Ectodermal cell (in vitro differentiated cells): ENCODE data around the gene TNIK.

ENCODE experiments used
- H3K27ac ChIP-seq: 2 replicates; pipeline ENCODE4 v1.7.0; 2013; ENCODE audit warnings: mild to moderate bottlenecking, low read depth, low read length; ENCODE audit not compliant: insufficient read depth, poor library complexity, severe bottlenecking
- H3K27me3 ChIP-seq: 2 replicates; pipeline ENCODE4 v1.7.0; 2013; ENCODE audit warnings: mild to moderate bottlenecking, low read length; ENCODE audit not compliant: insufficient read depth, control insufficient read depth, poor library complexity, severe bottlenecking
- H3K36me3 ChIP-seq: one replicate; pipeline ENCODE4 v1.7.0; 2013; ENCODE audit warnings: low read length; ENCODE audit not compliant: control insufficient read depth, insufficient read depth
- H3K4me1 ChIP-seq: one replicate; pipeline ENCODE4 v1.7.0; 2013; ENCODE audit warnings: low read length; ENCODE audit not compliant: control insufficient read depth, insufficient read depth
- H3K4me3 ChIP-seq: 2 replicates; pipeline ENCODE4 v1.7.0; 2013; ENCODE audit warnings: low read depth, low read length, control low read depth; ENCODE audit not compliant: insufficient read depth
- H3K9me3 ChIP-seq: 2 replicates; pipeline ENCODE4 v1.7.0; 2013; ENCODE audit warnings: mild to moderate bottlenecking, low read length, moderate library complexity; ENCODE audit not compliant: control insufficient read depth
- WGBS, 2 experiments: methylation state at CpG; one replicate each; pipeline ENCODE4 v1.1.7; 2013; ENCODE audit warnings: missing lambda C conversion rate in 2 of 2; 5-methylcytosine and 5-hydroxymethylcytosine counted together

Gene TNIK

DNA sequence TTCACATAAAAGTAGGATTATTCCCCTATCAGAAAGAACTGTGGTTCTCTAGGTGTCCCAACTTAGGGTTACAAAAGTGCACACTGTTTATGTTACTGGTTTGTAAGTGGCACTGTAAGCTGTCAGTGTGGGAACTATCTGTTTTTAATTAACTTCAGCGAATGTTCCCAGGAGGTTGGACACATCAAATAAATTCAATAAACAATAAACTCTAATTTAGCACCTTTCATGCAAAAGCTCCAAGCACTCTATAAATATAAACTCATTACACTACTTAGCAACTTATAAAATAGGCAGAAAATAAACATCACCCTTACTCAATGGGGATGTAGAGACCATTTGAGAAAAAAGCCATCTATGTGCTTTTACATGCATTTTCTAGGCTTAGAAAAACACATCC is 265.2 kb downstream of the TNIK start:
- Histone ChIP-seq H3K9me3 (no peaks in the 10 kb centered on the region), H3K27ac (no peak overlapping the region)
- WGBS, 2 experiments: 93 to 100% methylated on average over 1 of the region's 1 CpG

GRCh38 chr3:171193693-171194092 is 266.5 kb downstream of the TNIK start:
- WGBS, 2 experiments: 100% methylated on average over 1 of the region's 1 CpG; no CpG with 5 or more reads in 1 of the 2 experiments
- Histone ChIP-seq H3K4me3 (no peak overlapping the region), H3K9me3 (no peaks in the 10 kb centered on the region), H3K27me3 (no peaks in the 10 kb centered on the region), H3K4me1 (peaks cover 1% of the 10 kb centered on the region), H3K27ac (no peak overlapping the region), H3K36me3 (no peaks in the 10 kb centered on the region)

More for the DNA sequence above, 265.2 kb downstream of the TNIK start:
- Histone ChIP-seq H3K27me3 (no peaks in the 10 kb centered on the region), H3K4me1 (peaks cover 9% of the 10 kb centered on the region), H3K4me3 (no peak overlapping the region), H3K36me3 (no peaks in the 10 kb centered on the region)

- WGBS, 2 experiments: 82 to 86% methylated on average over 2 of the region's 2 CpGs
- Histone ChIP-seq H3K4me1 (no peaks in the 10 kb centered on the region), H3K4me3 (no peak overlapping the region), H3K27ac (no peak overlapping the region), H3K9me3 (no peaks in the 10 kb centered on the region), H3K27me3 (no peaks in the 10 kb centered on the region), H3K36me3 (no peaks in the 10 kb centered on the region)
Observed at GRCh38 chr3:171192176-171192854, 267.9 kb downstream of the TNIK start.

- H3K4me1 ChIP-seq: peaks cover 8% of the 10 kb centered on the region
- no peaks in the 10 kb centered on the region for H3K27me3 ChIP-seq
- no peak overlapping the region for H3K27ac ChIP-seq
- no peaks in the 10 kb centered on the region for H3K36me3 ChIP-seq
- no peak overlapping the region for H3K4me3 ChIP-seq
- 100% methylated on average over 1 of the region's 1 CpG for WGBS, 2 experiments
- no peaks in the 10 kb centered on the region for H3K9me3 ChIP-seq
Observed at GRCh38 chr3:171190668-171191067, 269.5 kb downstream of the TNIK start.

DNA sequence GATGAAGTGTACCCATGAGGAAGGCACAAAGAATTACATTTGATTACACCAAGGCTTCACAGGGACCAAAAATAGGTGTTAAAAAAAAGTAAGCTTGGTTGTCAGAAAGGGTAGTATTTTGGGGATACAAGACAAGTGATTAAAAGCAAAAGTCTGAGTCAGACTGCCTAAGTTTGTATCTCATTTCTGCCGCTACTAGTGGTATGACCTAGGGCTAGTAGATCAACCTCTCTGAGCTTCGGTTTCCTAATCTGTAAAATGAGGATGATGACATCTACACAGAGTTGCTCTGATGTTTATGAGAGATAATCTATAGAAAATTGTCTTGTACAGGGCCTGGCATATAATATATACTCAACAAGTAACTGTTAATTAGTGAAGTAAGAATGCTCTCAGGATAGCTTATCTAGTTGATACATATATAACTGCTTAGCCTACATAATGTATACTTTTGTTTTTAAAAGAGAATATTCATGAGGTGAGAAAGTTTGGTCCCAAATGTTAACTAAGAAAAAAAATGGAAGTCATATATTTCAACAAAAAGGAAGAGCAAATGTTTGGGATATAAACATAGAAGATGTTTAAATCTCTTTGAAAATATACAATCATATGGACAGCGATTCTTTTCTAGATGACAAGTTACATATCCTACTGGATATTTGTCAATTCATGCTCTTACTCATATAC is 270.7 kb downstream of the TNIK start:
- no peak overlapping the region for H3K4me3 ChIP-seq
- H3K9me3 ChIP-seq: no peaks in the 10 kb centered on the region
- H3K27me3 ChIP-seq: no peaks in the 10 kb centered on the region
- peaks cover 8% of the 10 kb centered on the region for H3K4me1 ChIP-seq
- H3K27ac ChIP-seq: no peak overlapping the region
- no peaks in the 10 kb centered on the region for H3K36me3 ChIP-seq
- WGBS, 2 experiments: 97 to 99% methylated on average over 3 of the region's 3 CpGs

DNA sequence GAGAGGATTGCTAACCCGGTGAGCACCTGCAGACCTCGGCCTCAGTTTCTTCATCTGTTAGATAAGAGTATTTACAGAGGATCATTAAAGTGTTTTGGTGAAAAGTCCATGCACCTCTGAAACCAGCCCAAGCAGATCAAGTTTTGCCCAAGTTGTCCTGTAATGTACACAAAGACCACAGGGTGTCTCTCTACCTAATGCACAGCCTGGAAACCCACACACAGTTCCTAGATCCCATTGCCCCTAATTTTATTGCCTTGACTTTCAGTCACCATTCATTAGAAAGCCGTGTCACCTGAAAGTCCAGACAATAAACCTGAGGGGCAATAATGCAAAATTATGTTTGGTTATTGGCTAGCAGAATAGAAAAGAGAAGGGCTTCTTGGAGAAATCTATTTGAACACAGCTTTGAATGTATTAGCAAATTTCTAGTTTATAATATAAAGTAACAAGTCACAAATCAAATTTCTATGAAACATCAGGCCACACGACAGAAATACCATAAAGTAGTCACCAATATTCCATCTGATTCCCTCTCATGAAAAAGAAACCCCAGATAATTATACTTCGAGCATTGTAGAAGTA is 272.4 kb downstream of the TNIK start:
- Histone ChIP-seq H3K9me3 (no peaks in the 10 kb centered on the region), H3K36me3 (no peaks in the 10 kb centered on the region), H3K4me1 (peaks cover 8% of the 10 kb centered on the region), H3K27me3 (no peaks in the 10 kb centered on the region), H3K4me3 (no peak overlapping the region), H3K27ac (no peak overlapping the region)
- WGBS, 2 experiments: 78 to 79% methylated on average over 5 of the region's 5 CpGs

DNA sequence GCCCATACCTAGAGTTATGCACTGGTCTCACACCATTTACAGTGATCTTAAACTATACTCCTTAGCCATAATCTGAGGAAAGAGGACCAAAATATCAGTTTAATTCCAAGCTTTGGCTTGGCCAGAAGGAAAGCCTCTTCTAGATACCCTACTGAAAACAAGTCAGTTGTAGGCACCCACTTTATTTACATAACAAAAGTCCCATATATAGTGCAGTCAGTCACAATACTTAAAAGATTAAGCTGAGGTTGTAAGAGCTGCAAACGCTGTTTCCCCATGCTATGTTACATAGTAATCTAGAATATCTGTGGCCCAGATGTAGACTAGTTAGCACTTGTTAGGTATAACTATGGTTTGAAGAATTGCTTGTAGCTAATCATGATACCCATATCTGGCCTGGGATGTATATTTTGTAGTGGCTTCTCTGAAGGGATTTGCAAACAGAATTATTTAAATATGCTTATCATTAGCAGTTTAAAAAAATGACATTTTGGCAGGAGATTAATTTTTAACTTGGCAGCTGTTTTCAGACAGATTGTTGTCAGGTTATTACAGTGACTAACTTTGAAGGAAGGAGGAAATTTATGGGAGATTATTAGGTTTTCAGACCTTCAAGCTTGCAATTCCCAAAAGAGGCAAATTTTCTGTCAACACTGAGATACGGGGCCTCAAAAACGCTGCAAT is 273.2 kb downstream of the TNIK start:
- H3K27me3 ChIP-seq: no peaks in the 10 kb centered on the region
- H3K9me3 ChIP-seq: no peaks in the 10 kb centered on the region
- H3K4me3 ChIP-seq: no peak overlapping the region
- WGBS, 2 experiments: 57 to 75% methylated on average over 3 of the region's 3 CpGs
- no peak overlapping the region for H3K27ac ChIP-seq
- no peaks in the 10 kb centered on the region for H3K36me3 ChIP-seq
- H3K4me1 ChIP-seq: peaks cover 8% of the 10 kb centered on the region

DNA sequence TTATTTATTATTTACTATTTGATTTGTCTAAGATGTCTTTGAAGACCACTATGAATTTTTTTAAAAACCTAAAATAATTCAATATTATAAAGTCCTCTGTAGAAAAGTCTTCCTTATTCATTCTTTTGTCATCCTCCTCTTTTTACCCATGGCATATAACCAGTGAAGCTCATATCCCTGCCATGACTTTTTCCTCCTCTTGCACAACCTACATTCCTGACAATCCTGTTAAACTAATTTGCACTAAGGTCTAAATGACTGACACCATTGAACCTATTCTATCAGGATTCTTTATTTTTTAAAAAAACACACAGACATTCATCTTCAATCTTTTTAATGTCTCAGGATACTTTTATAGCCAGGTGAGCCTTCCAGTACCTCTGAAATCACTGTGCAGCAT is 273.8 kb downstream of the TNIK start:
- H3K27ac ChIP-seq: no peak overlapping the region
- H3K4me3 ChIP-seq: no peak overlapping the region
- no peaks in the 10 kb centered on the region for H3K36me3 ChIP-seq
- H3K9me3 ChIP-seq: no peaks in the 10 kb centered on the region
- H3K4me1 ChIP-seq: peaks cover 8% of the 10 kb centered on the region
- H3K27me3 ChIP-seq: no peaks in the 10 kb centered on the region

- H3K36me3 ChIP-seq: no peaks in the 10 kb centered on the region
- peaks cover 8% of the 10 kb centered on the region for H3K4me1 ChIP-seq
- H3K27ac ChIP-seq: no peak overlapping the region
- H3K9me3 ChIP-seq: no peaks in the 10 kb centered on the region
- WGBS, 2 experiments: 94 to 100% methylated on average over 1 of the region's 1 CpG
- no peak overlapping the region for H3K4me3 ChIP-seq
- H3K27me3 ChIP-seq: no peaks in the 10 kb centered on the region
Observed at GRCh38 chr3:171185959-171186358, 274.2 kb downstream of the TNIK start.

DNA sequence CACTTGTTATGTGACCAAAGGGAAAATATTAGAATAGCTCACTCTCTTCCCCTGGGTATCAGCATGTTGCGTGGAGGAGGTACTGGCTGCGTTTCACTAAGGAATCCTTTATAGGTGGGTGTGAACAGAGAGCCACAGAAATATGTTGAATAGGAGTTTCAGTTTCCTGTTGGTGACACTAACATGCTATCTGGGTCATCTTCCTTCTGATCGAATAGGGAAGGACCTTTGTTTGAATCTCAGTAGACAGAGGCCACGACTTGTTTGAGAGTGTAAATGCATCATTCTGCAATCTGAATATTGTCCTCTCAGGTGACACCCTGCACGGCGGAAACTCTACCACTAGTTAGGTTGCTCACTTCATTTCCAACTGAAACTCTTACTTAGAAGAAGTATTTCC is 275.8 kb downstream of the TNIK start:
- no peak overlapping the region for H3K27ac ChIP-seq
- H3K27me3 ChIP-seq: no peaks in the 10 kb centered on the region
- no peaks in the 10 kb centered on the region for H3K36me3 ChIP-seq
- H3K4me3 ChIP-seq: no peak overlapping the region
- WGBS, 2 experiments: 93 to 95% methylated on average over 6 of the region's 6 CpGs
- H3K9me3 ChIP-seq: no peaks in the 10 kb centered on the region
- H3K4me1 ChIP-seq: peaks cover 8% of the 10 kb centered on the region
